GM19395 (cell line): ENCODE results near the gene SMIM12.

Source experiments
- ATAC-seq: cut with Tn5 transposase; IDR thresholded peaks from one replicate; pipeline ENCODE4 v1.9.1; 2021; ENCODE audit warnings: mild to moderate bottlenecking, moderate library complexity; ENCODE audit not compliant: unreplicated experiment

Gene SMIM12

GRCh38 chr1:34808051-34808810 is 51.3 kb downstream of the SMIM12 start:
- no peak for ATAC-seq

- no peak for ATAC-seq
Measured at GRCh38 chr1:34806396-34806795, 53.2 kb downstream of the SMIM12 start.

GRCh38 chr1:34803770-34804169 is 55.8 kb downstream of the SMIM12 start:
- ATAC-seq: no peak
